GM13977 (cell line): Measurements from ENCODE around the gene ITGB7.

Experiments
- DNase-seq: peaks from one replicate; pipeline ENCODE4 v3.0.0; 2012; ENCODE audit warnings: low spot score
- CTCF ChIP-seq: IDR thresholded peaks from 2 replicates; pipeline ENCODE4 v1.5.1; 2012; ENCODE audit warnings: mild to moderate bottlenecking, control low read depth; ENCODE audit not compliant: insufficient read depth; ENCODE audit errors: extremely low read depth, missing control alignments
- in situ Hi-C: fragments of 300-500 bp; cut with MboI; formaldehyde crosslinking; loops from one replicate; pipeline ENCODE4 v1.12.0; 2022; ENCODE audit warnings: low sequenced_read_pairs, low pct_unique_long_range_greater_than_20kb, mixed read lengths, inconsistent platforms; ENCODE audit not compliant: unreplicated experiment

The ITGB7 gene

GRCh38 chr12:53224897-53225634 is 18.0 kb upstream of the ITGB7 start:
- in situ Hi-C loops = no loop called here
- DNase-seq = no peak
- TF ChIP-seq CTCF = no peak

- in situ Hi-C loops = no loop called here
- no peak for DNase-seq
- no peak for TF ChIP-seq CTCF
Measured at GRCh38 chr12:53224061-53224896, 17.2 kb upstream of the ITGB7 start.

GRCh38 chr12:53223389-53224060 is 16.5 kb upstream of the ITGB7 start:
- DNase-seq = no peak
- TF ChIP-seq CTCF = no peak
- in situ Hi-C loops = no loop called here

GRCh38 chr12:53222806-53223261 is 15.8 kb upstream of the ITGB7 start:
- in situ Hi-C loops = no loop called here
- TF ChIP-seq CTCF = no peak
- DNase-seq = no peak

- TF ChIP-seq CTCF = no peak
- in situ Hi-C loops = no loop called here
- DNase-seq = no peak
Measured at GRCh38 chr12:53222170-53222721, 15.2 kb upstream of the ITGB7 start.

GRCh38 chr12:53221203-53222080 is 14.4 kb upstream of the ITGB7 start:
- TF ChIP-seq CTCF = peak; percentile 40
- in situ Hi-C loops = no loop called here
- peak; percentile 85 for DNase-seq
